GM19438 (cell line): ENCODE results near the gene RPL22.

Source experiments
- ATAC-seq: cut with Tn5 transposase; IDR thresholded peaks from one replicate; pipeline ENCODE4 v1.9.1; 2021; ENCODE audit warnings: low read depth; ENCODE audit not compliant: unreplicated experiment

Gene RPL22

GRCh38 chr1:6157528-6158174, 41.7 kb downstream of the RPL22 start:
- no peak for ATAC-seq

- no peak for ATAC-seq
Measured at GRCh38 chr1:6157132-6157527, 42.3 kb downstream of the RPL22 start.

- ATAC-seq: no peak
Measured at GRCh38 chr1:6154525-6155319, 44.7 kb downstream of the RPL22 start.

GRCh38 chr1:6152882-6153281, 46.5 kb downstream of the RPL22 start:
- no peak for ATAC-seq

- no peak for ATAC-seq
Measured at GRCh38 chr1:6152181-6152580, 47.2 kb downstream of the RPL22 start.

GRCh38 chr1:6151291-6151822, 48.0 kb downstream of the RPL22 start:
- ATAC-seq: no peak

GRCh38 chr1:6150006-6150938, 49.1 kb downstream of the RPL22 start:
- no peak for ATAC-seq

- ATAC-seq: no peak
Measured at GRCh38 chr1:6149597-6149996, 49.8 kb downstream of the RPL22 start.

GRCh38 chr1:6148497-6149241, 50.7 kb downstream of the RPL22 start:
- ATAC-seq: no peak

- no peak for ATAC-seq
Measured at GRCh38 chr1:6145864-6146410, 53.5 kb downstream of the RPL22 start.

GRCh38 chr1:6145396-6145750, 54.0 kb downstream of the RPL22 start:
- no peak for ATAC-seq

- no peak for ATAC-seq
Measured at GRCh38 chr1:6144647-6145395, 54.6 kb downstream of the RPL22 start.

GRCh38 chr1:6144175-6144574, 55.2 kb downstream of the RPL22 start:
- ATAC-seq: no peak

GRCh38 chr1:6143395-6143794, 56.0 kb downstream of the RPL22 start:
- ATAC-seq: no peak

- ATAC-seq: no peak
Measured at GRCh38 chr1:6142734-6143133, 56.7 kb downstream of the RPL22 start.

- no peak for ATAC-seq
Measured at GRCh38 chr1:6142036-6142621, 57.3 kb downstream of the RPL22 start.

- ATAC-seq: no peak
Measured at GRCh38 chr1:6141592-6141991, 57.8 kb downstream of the RPL22 start.

GRCh38 chr1:6140413-6140812, 59.0 kb downstream of the RPL22 start:
- ATAC-seq: no peak

GRCh38 chr1:6137758-6138157, 61.6 kb downstream of the RPL22 start:
- no peak for ATAC-seq
